K562 (cell line): ENCODE data around the gene ERGIC1. TPM values are rescaled to one million over a fixed set of nuclear protein-coding genes. Genes with fewer than 3 reads are reported as not detected.

Source experiments
- ARHGAP35 ChIP-seq: fragments of 450-650 bp; IDR thresholded peaks from 2 replicates; pipeline ENCODE4 v1.6.1; 2018; ENCODE audit not compliant: partially characterized antibody
- ATF6 ChIP-seq: sonication (generic); formaldehyde crosslinking; IDR thresholded peaks from 2 replicates; pipeline ENCODE4 v1.4.0; 2020; ENCODE audit warnings: mild to moderate bottlenecking, missing genetic modification reagents
- BMI1 ChIP-seq: fragments of 150-350 bp; IDR thresholded peaks from 2 replicates; pipeline ENCODE4 v1.6.1; 2014; ENCODE audit warnings: low read length
- CTCF ChIP-seq, 3 experiments: IDR thresholded peaks in 2 of 3; conservative IDR thresholded peaks in 1 of 3; 2 replicates each; pipeline ENCODE4 v1.5.1; 2011 to 2012; ENCODE audit warnings: low read length in 3 of 3, mild to moderate bottlenecking in 3 of 3, control low read depth in 2 of 3, improper control_type of control experiment in 1 of 3, inconsistent platforms in 1 of 3, low read depth in 1 of 3, mixed read lengths in 1 of 3, moderate library complexity in 1 of 3; ENCODE audit not compliant: insufficient read depth in 2 of 3
- E2F4 ChIP-seq: sonication (generic); formaldehyde crosslinking; IDR thresholded peaks from 2 replicates; pipeline ENCODE4 v1.8.0; 2022; ENCODE audit warnings: mild to moderate bottlenecking, low read depth, missing genetic modification reagents
- TCF7 ChIP-seq: sonication (generic); IDR thresholded peaks from 2 replicates; pipeline ENCODE4 v1.6.1; 2016; ENCODE audit warnings: antibody characterized with exemption, borderline replicate concordance
- ZBTB1 ChIP-seq: sonication (generic); formaldehyde crosslinking; IDR thresholded peaks from 2 replicates; pipeline ENCODE4 v1.8.1; 2023; ENCODE audit warnings: missing genetic modification reagents, low read depth, mild to moderate bottlenecking, borderline replicate concordance
- ZBTB17 ChIP-seq: fragments of 450-650 bp; formaldehyde crosslinking; IDR thresholded peaks from 2 replicates; pipeline ENCODE4 v1.4.0; 2020; ENCODE audit warnings: mild to moderate bottlenecking
- ZC3H4 ChIP-seq: sonication (generic); formaldehyde crosslinking; IDR thresholded peaks from 2 replicates; pipeline ENCODE4 v1.9.0; 2021; ENCODE audit warnings: missing genetic modification reagents, borderline replicate concordance
- ZNF253 ChIP-seq: fragments of 250-450 bp; sonication (Bioruptor Pico); conservative IDR thresholded peaks from 2 replicates; pipeline ENCODE4 v1.6.1; 2021; ENCODE audit warnings: mild to moderate bottlenecking
- ZNF584 ChIP-seq: fragments of 200-800 bp; sonication (Bioruptor generic); IDR thresholded peaks from 2 replicates; pipeline ENCODE4 v1.6.1; 2016; ENCODE audit warnings: low read depth, mild to moderate bottlenecking, missing genetic modification characterization, missing compliant biosample characterization
- ZNF696 ChIP-seq: fragments of 250-450 bp; sonication (Bioruptor Pico); conservative IDR thresholded peaks from 2 replicates; pipeline ENCODE4 v1.4.0; 2020; ENCODE audit warnings: mild to moderate bottlenecking, moderate library complexity
- ZNF766 ChIP-seq: fragments of 200-800 bp; sonication (Bioruptor generic); conservative IDR thresholded peaks from 2 replicates; pipeline ENCODE4 v1.6.1; 2016; ENCODE audit warnings: missing genetic modification characterization, missing compliant biosample characterization
- polyA plus RNA-seq, 8 experiments: library from polyadenylated mRNA; depleted of rRNA in 4 of 8; stranded (reverse) in 5 of 8; unstranded in 3 of 8; fragments of >200 nt; fragmentation: Nextera tagmentation in 2 of 8; fragmentation: Illumina TruSeq in 1 of 8; extraction: Ambion mirVana in 2 of 8; extraction: Trizol in 1 of 8; gene quantifications; 2 replicates each; pipeline versions ENCODE4 v1.2.1 to v1.2.3, GENCODE V29; 2011 to 2014; ENCODE audit warnings: inconsistent platforms in 1 of 8, missing spikeins in 1 of 8
- total RNA-seq, 7 experiments: library from RNA; depleted of rRNA in 6 of 7; stranded (reverse); fragments of >200 nt in 6 of 7; fragmentation: Illumina TruSeq in 2 of 7; extraction: Trizol in 2 of 7; gene quantifications; 2 replicates each; pipeline versions ENCODE4 v1.2.1 to v1.2.3, GENCODE V29; 2011 to 2021; ENCODE audit warnings: low replicate concordance in 1 of 7

Gene ERGIC1
- total and polyA plus RNA-seq, 9 of the 15 experiments (the other 6 are each of a cell fraction or from before 2014, with no cell fraction given), result 5.5 to 68.4 (median 36.4) TPM

- TF ChIP-seq CTCF (IDR thresholded peaks at IDR 0.05 in 2 of 3, conservative IDR thresholded peaks at IDR 0.05 in 1 of 3; ENCODE audit: insufficient read depth in 2 of 3, low read depth in 1 of 3, low read length in 3 of 3) (no peak), ZNF584 (no peak), ZBTB17 (CRISPR knock-in tag) (no peak), ARHGAP35 (no peak), ZC3H4 (CRISPR knock-in tag) (no peak), ZNF253 (no peak), ZNF696 (no peak), ATF6 (CRISPR knock-in tag) (no peak), BMI1 (no peak), ZNF766 (CRISPR knock-in tag) (no peak), ZBTB1 (CRISPR knock-in tag) (no peak), E2F4 (CRISPR knock-in tag) (no peak), TCF7 (no peak)
These were observed 5.8 kb downstream of the ERGIC1 start (continued) for GRCh38 chr5:172839669-172840431.
